ENCODE results near the gene OS9.

OS9 gene

DNA sequence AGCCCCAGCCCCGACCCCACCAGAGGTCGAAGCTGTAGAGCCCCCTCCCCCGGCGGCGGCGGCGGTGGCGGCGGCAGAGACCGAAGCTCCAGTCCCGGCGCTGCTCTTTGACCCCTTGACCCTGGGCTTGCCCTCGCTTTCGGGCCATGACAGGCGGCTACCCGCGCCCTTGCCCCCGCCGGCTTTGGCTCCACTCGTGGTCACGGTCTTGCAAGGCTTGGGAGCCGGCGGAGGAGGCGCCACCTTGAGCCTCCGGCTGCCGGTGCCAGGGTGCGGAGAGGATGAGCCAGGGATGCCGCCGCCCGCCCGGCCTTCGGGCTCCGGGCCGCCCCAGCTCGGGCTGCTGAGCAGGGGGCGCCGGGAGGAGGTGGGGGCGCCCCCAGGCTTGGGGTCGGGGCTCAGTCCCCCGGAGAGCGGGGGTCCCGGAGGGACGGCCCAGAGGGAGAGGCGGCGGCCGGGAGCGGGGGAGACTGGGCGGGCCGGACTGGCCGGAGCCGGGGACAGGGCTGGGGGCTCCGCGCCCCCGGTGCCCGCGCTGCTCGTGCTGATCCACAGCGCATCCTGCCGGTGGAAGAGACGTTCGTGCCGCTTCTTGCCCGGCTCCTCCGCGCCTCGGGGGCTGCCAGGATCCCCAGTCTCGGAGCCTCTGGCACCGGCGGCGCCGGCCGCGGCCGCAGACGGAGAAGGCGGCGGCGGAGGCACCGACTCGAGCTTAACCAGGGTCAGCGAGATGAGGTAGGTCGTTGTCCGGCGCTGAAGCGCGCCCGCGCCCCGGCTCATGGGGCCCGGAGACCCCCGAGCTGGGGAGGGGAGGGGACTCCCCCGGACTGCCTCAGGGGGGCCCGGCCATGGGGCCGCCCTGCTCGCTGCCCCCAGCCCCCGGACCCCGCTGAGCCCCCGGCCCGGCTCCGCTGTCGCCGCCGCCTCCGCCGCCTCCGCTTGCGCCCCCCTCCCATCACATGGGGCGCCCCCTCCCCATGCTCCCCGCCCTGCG, 43.8 kb downstream of the OS9 start:
- DNase-seq = peak; percentile 12

DNA sequence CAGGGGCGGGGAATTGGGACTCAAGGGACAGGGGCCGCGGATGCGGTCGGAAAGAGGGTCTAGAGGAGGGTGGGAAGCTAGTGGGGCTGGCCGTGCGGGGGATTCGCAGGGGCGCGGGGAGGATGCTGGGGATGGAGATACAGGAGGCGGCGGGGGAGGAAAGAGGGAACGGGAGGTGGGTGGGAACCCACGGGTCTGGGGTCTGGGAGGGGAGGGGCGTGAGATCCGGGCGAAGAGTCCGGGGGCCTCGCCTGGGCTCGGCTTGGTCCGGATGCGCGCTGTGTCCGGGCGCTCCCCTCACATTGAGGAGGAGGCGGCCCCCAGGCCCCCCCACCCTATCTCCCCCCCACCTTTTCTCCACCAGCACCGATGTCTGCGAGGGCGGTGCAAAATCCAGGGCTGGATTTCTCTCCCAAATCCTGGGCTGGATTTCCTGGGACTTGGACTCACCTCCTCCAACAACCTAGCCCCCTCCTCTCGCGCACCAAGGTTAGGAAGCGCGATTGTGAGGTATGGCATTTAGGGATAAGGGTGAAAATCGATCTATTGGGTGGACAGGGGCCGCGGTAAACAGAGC, 44.8 kb downstream of the OS9 start, which contains the start of gene AGAP2:
Gene AGAP2, minus strand, starts transcription at position 82 of the 577 bp plus-strand sequence. CDS start 496 bp downstream, outside the sequence.
- DNase-seq = peak; percentile 60

DNA sequence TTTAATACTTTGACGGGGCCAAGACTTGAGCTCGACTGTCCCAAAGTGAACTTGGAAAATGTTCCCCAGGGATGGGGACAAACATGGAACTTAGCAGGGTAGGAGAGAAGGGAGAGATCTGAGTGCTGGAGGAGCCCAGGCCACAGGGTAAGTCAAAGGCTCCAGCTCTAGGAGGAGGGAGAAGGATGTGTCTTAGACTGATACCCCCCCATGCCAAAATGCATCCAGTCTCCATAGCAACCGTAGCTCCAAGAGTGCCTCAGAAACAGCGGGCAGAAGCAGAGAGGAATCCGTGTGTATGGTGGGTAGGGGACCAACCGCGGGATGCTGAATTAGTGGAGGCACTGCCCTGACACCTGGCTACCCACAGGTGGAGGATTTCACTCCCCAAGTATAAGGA, 45.5 kb downstream of the OS9 start:
- no peak for DNase-seq

DNA sequence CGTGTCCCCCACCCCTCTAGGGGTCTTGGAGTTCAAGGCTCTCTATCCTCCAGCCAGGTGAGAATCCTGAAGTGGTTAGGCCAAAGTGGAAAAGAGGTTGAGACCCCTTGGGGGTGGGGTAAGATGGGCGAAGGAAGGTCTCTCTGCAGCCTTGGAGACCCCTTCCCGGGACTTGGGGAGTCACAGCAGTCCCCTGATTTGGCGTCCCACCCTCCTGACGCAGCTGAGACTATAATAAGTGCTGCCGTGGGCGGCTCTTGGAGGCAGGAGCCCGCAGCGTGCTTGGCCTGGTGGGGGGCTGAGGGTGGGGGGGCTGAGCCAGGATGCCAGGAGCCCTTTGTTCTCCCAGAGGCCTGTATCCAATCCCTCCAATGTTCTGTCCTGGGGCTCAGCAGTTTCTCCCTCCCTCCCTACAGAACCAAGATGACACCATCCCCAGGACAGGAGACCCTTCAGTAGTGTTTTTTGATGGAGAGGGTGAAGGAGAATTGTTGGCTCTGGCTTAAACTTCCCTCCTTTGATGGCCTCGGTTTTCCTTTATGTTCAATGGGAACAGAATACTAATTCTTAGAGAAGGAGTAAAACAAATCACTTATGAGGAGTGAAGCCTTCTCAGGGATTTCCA, 46.1 kb downstream of the OS9 start:
- no peak for DNase-seq

DNA sequence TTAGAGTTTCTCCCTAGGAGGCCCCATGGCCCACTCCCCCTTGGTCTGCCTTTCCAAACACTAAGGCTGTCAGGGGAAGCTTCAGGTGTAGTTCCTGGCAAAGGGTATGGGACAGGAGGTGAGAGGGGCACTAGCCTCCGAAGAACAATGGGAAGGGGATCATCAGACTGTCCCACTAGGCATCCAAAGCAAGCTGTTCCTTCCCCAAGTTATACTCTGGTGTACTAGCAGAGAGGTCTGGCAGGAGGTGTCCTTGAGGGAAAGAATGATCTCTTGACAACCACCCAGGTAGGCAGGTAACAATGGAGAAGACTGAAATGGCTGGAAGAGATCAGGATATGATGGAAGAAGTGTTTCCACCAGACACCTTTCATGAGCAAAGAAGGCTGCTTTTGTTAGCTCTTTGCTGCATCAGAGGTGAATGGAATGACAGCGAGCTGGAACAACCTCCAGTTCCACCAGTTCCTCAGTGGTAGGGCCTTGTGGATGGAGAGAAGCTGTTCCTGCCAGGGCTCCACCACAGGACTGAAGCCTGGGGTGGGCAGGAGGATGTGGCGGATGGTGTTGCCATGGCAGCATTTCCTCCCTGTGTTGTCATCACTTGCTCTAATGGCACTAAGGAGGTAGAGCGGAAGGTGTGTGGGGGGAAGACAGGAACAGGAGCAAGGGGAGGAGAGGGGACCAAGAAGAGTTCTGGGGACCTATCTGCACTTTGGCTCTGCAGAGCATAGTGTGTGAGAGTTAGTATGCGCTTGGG, 46.9 kb downstream of the OS9 start:
- DNase-seq = no peak

DNA sequence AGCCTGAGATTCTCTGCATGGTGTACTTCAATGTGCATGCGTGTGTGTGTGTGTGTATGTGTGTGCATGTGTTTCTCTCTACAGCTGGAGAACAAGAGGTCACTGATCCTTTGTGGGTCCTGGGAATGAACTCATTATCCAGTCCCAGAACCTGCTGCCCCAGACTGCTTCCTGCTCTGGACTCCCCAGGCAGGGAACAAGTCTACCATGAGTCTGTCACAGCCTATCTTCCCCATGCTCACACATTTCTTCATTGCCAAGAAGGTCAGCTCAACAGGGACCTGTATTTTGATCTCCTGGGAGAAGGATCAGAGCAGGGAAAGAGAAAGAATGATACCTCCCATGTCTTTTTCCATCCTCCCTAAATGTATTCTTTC, 47.5 kb downstream of the OS9 start:
- no peak for DNase-seq

DNA sequence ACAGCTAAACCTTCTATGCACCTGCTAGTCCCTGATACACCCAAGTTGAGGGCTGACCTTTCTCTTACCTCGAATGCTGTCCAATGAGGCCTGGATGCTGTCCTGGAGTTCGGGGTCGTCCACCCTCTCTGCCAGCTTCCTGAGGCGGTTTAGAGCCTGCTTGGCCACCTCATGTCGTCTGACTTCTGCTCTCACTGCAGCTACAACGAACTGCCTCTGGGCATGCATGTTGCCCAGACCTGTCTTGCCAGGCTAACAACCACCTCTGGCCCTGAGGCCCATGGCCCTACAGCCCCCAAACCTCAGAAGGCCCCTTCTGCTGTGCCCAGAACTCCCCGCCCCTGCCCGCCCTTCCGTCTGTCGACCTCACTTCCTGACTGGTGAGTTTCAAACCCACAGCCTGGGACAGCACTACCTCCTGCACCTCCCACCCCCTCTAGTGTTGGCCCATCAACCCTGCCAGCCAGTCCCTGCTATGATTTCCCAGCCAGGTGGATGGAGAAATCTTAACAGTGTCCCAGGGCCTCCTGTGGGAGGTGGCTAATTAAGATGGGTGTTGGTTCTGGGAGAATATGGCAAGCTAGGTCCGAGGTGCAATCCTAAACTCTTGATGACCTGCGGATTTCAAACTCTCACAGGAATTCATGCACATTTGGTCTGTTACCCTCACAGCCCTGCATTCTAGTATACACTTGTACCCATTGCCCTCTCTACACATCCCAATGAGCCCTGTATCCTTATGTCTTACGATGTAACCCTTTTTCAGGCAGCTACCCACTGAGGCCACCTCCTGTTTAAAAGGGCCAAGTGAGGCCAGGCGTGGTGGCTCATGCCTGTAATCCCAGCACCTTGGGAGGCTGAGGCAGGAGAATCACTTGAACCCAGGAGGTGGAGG, 48.2 kb downstream of the OS9 start:
- no peak for DNase-seq

DNA sequence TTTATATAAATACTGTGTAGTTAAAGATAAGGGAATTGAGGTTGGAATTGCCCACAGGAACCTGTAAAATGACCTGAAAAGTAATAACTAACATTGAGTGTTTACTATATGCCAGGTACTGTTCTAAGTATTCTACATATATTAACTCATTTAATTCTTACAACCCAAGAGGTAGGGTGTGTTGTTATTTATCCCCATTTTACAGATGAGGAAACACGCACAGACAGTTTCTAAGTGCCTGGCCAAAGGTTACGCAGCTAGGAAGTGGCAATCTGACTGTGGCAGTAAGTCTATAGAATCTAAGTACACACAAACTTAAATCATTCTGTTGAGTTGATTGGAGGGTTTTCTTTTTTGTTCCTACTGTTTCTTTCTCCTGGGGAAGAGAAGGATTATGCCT, 49.8 kb downstream of the OS9 start:
- no peak for DNase-seq

DNA sequence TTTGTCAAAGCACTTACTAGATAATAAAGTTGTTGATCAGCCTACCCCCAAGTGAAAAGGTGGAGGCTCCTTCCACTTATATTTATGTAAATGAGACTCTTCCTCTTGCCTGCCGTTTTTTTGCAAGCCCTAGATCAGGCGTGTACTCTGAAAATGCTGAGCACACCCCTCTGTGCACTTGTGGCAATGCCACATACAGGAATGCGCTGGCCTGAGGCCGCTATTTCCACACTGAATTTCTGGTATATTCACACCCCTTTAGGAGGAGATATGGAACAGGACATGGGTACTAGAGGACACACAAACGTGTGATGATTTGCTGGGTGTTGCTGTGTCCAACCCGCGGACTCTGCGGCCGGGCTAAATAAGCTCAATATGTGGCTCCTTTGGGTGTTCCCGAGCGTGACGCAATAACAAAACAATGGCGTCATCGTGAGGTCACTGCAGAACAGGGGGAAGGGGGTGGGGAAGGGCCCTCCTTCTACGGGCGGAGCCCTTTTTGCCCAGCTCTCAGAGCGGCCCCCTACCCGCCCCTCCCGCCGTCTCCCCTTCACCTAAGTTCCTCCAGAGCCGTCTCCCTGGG, 50.4 kb downstream of the OS9 start:
- peak; percentile 77 for DNase-seq

DNA sequence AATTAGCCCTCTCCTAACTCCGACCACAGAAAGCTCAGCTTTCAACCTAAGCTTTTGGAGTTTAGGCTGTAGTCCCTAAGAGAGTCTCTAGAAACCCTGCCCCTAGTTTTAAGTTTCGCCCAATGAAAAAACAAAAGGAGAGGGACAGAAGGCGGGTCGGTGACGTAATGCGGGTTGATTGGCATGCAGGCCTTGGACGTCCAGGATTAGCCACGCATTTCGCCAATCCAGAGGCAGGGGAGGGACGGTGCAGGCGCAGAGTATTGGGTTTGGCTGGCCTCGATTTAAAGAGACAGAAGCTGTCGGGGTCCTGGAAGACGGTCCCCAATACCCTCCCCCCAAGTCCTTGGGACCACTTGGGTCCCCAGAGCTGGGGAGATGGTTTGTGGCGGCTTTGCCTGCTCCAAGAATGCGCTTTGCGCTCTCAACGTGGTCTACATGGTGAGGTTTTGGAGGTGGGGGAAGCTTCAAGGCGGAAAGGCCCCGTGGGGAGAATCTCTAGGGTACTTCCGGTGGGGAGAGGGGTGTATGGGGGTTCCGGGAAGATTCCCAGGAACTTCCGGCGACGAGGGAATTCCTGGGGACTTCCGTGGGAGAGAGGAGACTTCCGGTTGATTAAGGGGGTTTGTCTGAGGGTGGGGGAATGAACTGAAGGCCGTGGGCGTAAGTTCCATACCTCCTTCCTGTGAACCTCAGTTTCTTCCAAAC, 51.0 kb downstream of the OS9 start, which contains the start of gene TSPAN31:
Gene TSPAN31, plus strand, starts transcription at position 263 of the 708 bp plus-strand sequence. Its CDS starts 116 bp downstream, at position 379.
- peak; percentile 95 for DNase-seq

DNA sequence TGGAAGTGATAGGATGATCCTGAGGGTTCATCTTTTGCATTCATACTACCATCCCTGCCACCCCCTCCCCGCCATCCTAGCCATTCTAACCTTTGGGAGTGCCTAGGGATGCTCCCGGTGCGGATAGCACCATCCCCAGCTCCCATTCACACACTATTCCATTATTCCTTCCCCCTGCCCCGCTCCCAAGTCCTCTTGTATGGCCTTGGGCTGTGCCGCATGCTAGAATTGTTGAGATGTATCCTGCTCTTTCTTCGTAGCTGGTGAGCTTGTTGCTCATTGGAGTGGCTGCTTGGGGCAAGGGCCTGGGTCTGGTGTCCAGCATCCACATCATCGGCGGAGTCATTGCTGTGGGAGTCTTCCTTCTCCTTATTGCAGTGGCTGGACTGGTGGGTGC, 51.6 kb downstream of the OS9 start:
- no peak for DNase-seq

DNA sequence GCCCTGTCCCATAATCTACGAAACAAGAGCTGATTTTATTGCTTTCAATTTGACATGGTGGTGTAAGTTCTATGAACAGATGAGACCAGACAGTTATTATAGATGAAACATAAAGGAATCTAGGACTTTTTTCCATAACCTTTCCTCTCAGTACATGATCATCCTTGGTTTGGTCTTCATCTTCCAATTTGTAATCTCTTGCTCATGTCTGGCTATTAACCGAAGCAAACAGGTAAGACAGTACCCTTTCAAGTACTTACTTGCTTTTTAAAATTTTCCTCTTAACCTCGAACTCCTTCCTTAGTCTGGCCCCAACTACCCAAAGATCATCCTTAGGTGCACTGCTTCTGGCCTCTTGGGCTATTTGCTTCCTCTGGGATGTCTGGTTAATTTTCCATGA, 52.1 kb downstream of the OS9 start:
- no peak for DNase-seq

DNA sequence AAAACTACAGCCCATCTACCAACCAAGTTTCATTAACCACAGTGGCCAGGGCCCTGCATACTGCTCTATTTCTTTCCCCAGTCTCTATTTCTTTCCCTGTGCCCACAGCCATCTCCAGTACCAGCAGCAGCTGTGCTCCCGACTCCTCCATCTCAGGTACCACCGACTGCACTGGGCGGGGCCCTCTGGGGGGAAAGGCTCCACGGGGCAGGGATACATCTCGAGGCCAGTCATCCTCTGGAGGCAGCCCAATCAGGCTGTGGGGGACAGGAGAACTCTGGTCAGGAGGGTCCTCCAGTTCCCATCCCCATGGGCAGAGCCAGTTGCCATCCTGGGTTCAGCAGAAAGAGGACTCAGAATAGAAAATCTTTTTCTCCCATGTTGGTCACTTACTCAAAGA, 55.1 kb downstream of the OS9 start:
- no peak for DNase-seq

DNA sequence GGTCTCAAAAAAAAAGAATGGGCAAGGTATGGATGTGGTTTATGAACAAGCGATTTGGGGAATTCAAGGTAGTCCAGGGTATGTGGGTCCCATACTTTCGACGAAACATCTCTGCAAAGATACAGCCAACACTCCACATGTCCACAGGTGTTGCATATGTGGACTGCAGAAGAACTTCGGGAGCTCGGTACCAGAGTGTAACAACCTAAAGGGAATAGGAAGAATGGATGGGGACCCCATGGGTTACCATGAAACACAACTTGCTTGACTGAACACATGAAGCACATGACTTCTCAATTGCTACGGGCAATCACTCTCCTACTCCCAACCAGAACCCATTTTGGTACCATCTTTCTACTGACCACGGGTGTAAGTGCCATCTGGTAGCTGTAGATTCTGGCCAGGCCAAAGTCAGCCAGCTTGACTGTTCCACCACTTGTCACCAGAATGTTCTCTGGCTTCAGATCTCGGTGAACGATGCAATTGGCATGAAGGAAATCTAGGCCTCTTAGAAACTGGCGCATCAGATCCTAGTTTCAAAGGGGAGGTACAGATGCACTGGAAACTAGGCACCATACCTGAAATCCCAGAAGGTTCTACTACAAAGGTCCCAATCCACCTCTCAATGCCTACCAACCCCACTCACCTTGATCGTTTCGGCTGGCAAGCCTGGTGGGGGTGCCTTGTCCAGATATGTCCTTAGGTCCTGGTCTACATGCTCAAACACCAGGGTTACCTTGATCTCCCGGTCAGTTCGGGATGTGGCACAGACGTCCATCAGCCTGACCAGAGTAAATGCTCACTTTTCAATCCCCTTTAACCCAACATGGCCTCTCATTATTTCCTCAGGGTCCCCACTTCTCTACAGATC, 56.9 kb downstream of the OS9 start:
- no peak for DNase-seq

DNA sequence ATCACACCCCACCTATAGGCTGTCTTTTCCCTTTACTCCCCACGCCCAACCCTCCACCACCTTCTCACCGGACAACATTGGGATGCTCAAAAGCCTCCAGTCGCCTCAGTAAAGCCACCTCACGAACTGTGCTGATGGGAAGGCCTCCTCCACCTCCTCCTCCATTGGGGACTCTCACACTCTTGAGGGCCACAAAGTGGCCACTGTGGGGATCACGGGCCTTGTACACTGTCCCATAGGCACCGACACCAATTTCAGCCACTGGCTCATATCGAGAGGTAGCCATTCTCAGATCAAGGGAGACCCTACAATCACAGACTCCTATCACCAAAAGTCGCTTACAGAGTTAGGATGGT, 57.5 kb downstream of the OS9 start:
- DNase-seq = no peak

DNA sequence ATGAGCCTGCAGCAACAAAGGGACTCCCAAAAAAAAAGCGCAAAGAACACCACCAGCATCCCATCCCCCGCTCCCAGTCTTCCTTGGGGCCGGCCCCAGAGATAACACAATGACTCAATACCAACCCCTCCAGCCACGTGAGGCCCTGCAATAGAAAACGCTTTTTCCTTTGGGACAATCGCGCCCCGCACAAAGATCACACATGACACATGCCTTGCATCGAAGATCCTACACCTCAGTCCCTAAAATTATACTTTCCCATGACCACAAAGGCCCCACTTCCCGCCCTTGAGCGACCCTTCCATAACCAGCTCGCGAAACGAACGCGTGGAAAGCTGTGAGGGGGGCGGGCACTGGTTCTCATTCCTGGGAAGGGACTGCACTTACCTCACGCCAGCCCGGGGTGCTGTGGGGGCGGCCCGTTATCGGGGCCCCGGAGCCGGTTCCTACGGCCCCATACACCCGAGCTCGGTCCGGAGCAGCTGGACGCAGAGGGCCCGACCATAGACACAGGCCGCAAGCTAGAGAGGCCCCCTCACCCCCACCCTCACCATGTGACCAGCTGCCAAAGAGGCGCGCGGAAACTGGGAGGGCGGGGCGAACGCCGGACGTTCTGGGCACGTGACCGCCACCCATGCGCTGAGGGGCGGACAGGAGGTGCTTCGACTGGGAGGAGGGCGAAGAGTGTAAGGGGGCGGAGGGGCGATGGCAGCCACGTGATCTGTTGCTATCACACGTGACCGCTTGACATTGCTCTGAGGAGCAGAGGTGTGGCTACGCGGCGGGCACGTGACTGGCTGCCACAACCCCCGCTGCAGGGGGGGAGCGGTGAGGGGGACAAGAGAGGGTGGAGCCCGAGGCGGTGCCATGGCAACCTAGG, 58.1 kb downstream of the OS9 start, which contains the start of gene CDK4:
Gene CDK4, minus strand, starts transcription at position 523 of the 880 bp plus-strand sequence. CDS start 593 bp downstream, outside the sequence.
- DNase-seq = peak; percentile 98

DNA sequence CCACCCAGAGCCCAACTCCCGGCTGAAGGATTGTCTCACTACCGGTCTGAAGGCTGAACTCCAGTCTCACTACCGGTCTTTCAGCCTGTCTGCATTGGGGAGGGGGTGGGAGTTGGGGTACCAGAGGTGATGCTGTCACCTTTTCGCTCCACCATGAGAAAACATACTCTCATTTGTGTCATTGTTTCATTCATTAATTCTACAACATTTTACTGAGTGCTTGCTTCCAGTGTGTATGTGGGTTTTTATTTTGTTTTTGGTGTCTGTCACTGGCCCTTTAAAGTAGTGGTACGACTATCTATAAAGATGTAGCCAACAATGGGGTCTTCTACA, 58.7 kb downstream of the OS9 start:
- DNase-seq = no peak

DNA sequence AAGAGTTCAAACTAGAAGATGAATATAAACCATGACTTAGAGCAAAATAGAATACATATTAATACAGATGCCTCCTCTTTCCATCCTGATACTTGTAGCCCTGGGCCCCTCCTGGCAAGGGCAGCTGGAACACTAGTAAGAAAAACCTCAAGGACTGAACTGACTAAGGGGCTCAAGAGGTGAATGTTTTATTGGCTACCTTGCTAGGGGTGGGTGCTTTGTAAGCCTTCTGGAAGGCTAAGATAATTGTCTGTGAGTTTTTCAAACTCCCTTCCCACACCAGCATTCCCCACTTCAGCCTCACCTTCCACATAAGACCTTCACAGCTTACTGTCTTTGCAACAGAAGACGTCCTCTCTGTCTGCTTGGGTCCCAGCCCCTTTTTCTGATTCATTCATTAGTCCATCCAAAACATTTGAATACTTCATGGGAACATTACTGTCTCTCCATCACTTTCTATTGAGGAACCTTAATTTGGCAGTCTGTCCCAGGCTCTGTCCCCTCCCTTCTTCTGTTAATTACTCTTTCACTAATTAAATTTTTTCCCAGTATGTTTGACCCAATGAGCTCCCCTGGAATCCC, 59.9 kb downstream of the OS9 start:
- no peak for DNase-seq

Measured in NCI-H2171 (cell line).